Cerebellar nuclear complex (tissue), 1 donor: ENCODE results near the gene TMEM45A.
"Not testable (repeated sequence)": the region's sequence is repeated elsewhere in the genome, so short reads cannot be mapped to it uniquely, and the experiment has no call there.

Source experiments
- DNase-seq, 2 experiments: peaks; one replicate each; lab custom pipeline; 2025; lab: John Stamatoyannopoulos, UW

The TMEM45A gene, protein sequence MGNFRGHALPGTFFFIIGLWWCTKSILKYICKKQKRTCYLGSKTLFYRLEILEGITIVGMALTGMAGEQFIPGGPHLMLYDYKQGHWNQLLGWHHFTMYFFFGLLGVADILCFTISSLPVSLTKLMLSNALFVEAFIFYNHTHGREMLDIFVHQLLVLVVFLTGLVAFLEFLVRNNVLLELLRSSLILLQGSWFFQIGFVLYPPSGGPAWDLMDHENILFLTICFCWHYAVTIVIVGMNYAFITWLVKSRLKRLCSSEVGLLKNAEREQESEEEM

DNA sequence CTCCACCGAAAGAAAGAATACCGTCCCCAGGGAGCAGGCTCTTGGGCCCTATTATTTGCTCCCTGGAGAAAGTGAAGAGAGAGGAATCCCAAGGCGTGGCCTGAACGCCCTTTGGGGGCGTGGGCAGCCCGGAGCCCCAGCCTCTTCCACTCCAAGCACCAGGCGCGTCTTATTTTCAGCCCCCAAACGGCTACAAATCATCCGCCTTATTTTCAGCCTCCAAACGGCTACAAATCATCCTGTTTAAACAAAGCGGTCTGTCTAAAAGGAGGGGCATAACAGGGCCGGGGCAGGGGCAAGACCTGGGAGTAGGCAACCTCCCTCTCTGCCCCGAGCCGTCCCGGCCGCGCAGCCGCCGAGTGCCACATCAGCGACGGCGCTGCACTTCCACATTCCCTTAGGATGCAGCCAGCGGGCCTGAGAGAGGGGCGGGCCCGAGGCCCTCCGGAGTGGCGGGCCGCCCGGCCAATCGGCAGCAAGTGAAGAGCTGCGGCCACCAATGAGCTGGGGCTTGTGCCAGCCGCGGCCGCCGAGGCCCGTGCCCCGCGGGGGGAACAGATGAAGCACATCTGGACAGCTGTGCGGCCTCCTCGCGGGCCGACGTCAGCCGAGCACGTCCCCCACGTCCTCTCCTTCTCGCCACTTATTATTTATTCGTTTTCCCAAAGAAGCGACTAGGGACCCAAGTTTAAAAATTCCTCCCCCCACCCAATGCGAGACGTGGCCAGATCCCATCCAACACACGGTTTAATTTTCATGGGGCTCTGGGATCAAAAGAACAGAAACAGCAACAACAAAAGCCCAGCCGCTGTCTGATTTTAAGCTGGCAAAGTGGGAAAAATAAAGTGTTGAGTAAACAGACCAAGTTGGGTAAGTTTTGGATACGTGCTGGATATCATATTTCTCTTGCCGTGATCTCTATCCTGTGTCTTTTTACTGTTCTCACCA is at the start of gene TMEM45A:
TMEM45A (plus strand) TSS at position 561 of the 948 bp plus-strand sequence. CDS start 62,593 bp downstream, outside the sequence.
- DNase-seq, result peak in 1 of 2 experiments; percentile 37

DNA sequence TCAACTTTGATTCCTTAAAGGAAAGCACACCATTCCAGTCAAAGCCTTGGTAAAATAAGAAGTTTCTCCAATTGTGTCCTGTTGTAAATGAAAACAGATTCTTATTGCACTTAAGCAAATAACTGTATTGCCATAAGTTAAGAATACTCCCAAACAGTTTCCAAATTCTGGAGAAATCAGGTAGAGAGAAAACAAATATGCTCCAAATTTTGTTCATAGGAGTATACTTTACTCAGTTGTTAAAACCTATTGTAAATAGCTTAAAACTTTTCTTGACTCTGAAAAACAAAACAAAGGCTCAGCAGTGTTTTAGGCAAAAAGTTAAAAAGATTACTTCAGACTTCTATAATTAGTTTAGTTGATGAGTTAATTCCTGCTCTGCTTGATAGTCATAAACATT is 48.7 kb upstream of the TMEM45A start:
- no peak for DNase-seq

DNA sequence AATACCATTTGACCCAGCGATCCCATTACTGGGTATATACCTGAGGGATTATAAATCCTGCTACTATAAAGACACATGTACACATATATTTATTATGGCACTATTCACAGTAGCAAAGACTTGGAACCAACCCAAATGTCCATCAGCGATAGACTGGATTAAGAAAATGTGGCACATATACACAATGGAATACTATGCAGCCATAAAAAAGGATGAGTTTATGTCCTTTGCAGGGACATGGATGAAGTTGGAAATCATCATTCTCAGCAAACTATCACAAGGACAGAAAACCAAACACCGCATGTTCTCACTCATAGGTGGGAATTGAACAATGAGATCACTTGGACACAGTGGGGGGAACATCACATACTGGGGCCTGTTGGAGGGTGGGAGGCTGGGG is 45.4 kb upstream of the TMEM45A start:
- DNase-seq, result not testable (repeated sequence)

DNA sequence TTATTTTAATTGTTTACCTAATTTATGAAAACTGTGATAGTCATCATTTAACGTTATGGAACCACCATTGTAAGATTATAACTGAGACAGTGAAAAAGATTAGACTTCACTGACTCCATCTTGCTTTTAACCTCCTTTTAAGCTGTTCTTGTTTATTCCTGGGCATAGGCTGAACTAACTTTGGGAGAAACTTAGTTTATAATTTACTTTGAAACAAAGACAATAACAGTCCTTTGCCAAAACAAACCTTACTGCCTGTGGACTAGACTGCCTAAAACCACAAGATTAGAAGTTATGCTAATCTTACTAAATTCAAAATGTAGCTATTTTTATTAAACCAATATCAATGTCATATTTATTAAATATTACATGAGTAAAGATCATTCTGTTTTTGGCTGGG is 44.3 kb upstream of the TMEM45A start:
- no peak for DNase-seq

DNA sequence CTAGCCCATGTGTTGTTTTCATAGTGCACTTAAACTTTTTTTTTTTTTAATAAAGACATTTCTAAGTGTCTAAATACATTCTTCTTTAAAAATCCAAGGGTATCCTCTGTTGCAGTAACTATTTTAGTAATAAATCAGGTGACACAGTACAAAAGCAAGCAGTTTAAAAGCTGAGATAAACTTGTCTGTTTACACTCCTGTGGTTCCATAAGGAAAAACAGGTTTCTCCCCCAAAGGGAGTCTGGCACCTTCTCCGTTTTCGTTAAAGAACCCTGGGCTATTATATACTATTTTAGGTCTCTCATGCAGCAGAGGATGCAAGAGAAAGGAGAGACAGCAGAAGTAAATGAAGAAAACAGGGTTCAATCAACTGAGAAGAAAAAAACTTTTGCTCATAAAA is 43.2 kb upstream of the TMEM45A start:
- DNase-seq, result no peak

DNA sequence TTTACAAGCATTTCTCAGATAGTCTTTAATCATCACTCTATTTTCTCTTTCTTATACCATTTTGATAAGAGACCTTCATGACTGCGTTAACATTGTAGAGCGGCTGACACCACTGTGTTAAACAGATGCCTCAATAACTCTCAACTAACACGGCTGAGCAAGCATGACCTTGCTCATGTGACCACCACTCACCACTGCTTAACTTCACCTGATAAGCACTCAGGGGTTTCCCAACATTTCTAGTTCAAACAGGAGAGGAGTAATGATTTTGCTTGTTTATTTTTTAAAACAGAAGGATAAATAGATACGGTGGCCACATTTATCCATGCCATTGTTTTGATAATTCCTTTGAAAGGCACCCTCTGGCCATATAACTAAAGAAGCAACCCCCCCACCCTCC is 37.7 kb upstream of the TMEM45A start:
- no peak for DNase-seq

DNA sequence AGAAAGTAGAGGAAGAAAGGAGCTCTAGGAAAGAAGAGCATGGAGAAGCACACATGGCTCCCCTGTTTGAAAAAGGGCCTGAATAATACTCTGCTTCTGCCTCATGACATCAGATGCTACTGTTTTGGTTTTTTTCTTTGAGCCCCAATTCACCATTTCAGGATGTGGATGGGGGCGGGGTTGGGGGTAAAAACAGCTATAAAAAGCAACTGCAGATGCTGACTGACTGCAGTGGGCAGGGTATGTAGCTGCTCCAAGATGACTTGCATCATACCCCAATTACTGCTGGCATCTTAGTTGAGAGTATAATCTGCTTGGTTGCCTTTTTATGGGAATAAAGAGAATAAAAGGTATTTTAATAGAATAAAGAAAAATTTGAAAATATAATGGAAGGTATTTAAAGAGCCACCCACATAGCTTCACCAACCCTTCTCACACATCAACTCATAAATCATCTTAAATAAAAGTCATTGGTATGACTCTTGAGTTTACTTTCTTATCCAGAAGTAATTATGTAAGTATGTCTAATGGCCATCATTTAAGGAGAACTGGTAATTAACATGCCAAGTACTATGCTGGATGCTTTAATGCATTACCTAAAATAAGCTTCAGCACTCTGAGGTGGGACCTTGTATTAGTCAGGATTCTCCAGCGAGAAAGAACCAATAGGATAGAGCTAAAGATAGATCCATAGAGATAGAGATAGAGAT is 36.4 kb upstream of the TMEM45A start:
- no peak for DNase-seq

DNA sequence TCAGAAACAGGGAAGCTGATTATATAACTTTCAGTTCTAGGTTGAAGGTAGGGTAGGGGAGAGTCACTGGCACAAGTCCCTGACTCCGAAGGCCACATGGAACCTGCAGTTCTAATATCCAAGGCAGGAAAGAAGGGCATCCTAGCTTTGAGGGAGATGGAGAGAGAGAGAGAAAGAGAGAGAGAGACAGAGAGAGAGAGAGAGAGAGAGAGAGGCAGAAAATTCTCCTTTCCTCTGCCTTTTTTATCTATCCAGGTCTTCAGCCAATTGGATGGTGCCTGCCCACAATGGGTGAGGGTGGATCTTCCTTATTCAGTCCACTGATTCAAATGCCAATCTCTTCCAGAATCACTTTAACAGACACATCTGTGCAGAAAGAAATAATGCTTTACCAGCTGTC is 35.7 kb upstream of the TMEM45A start:
- DNase-seq, result no peak

DNA sequence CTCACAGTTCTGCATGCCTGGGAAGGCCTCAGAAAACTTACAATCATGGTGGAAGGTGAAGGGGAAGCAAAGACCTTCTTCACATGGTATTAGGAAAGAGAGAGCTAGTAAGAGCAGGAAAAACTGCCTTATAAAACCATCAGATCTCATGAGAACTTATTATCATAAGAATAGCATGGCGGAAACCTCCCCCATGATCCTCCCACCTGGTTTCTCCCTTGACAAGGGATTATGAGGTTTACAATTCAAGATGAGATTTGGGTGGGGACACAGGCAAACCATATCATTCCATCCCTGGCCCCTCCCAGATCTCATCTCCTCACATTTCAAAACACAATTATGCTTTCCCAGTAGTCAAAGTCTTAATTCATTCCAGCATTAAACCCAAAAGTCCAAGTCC is 34.6 kb upstream of the TMEM45A start:
- DNase-seq, result no peak

DNA sequence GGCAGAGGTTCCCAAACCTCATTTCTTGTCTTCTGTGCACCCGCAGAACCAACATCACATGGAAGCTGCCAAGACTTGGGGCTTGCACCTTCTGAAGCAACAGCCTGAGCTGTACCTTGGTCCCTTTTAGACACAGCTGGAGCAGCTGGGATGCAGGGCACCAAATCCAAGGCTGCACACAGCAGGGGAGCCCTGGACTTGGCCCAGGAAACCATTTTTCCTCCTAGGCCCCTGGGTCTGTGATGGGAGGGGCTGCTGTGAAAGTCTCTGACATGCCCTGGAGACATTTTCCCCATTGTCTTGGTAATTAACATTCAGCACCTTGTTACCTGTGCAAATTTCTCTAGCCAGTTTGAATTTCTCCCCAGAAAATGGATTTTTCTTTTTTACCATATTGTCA is 33.6 kb upstream of the TMEM45A start:
- DNase-seq, result no peak

DNA sequence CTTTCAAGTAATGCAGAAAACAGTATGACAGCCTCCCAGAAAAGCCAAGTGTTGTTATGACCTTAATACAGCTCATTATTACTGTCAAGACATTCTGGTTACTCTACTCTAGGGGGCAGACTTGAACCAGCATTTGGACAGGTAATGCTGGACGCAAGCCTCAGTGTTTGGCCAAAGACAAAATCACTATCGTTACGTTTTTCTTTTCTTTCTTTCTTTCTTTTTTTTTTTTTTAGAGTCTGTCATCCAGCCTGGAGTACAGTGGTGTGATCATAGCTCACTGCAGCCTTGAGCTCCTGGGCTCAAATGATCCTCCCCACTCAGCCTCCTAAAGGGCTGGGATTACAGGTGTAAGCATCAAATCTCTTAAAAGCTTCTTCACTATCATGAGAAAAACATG is 29.4 kb upstream of the TMEM45A start:
- no peak for DNase-seq

DNA sequence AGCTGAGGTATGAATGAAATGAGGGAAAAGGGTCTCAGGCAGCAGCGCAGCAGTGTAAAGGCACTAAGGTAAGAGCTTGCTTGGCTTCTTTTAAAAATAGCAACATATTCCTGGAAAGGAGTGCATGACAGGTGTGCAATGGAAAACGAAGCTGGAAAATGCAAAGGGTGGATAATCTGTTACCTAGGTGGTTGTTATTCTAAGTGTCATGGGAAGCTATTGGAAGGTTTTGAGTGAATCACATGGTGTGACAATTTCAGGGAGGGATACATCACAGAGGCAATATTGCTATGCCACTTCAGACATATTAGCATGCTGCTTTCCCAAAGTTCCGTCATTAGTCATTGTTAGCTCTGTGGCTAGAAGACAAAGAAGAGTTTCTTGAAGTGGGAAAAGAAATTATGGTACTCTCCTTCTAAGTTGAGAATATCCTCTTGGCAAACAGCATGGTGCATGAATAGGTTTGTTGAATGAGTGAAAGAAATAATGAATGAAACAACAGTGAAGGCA is 28.7 kb upstream of the TMEM45A start:
- no peak for DNase-seq

DNA sequence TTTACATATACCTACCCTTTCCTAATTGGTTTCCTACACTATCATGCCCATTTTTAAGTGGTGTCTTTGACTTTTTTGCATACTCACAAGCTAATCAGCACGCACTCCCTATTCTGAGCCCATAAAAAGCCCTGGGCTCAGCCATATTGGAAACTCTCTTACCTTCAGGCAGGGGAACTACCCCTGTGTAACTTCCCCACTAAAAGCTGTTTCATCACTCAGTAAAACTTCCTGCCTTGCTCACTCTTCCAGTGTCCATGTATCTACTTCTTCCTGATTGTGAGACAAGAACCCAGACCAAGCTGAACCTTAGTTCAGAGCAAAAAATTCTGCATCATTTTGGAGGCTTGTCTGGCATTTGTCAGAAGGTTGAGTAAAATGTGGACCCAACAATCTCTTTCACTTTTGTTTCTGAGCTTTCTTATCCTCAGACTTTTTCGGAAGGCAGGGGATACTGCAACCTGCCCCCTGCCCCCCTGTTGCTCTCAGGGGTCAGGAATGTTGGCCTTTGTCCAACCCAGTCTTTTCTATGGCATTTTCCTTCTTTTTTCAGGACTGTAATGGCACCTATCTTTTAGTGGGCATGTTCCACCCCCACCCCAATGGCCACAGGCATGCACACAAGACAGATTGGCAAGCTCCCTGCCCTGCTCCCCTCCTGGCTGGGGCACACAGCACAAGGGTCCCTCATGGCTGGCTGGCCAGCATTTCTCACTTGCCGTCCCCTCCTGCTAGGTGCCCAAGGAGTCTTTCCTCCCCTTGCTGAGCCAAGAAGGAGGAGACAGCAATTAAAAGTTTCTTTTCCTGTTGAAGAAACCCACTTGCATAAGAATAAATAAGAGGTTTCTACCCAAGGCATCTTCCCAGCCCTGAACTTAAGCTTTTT is 26.3 kb upstream of the TMEM45A start:
- no peak for DNase-seq

DNA sequence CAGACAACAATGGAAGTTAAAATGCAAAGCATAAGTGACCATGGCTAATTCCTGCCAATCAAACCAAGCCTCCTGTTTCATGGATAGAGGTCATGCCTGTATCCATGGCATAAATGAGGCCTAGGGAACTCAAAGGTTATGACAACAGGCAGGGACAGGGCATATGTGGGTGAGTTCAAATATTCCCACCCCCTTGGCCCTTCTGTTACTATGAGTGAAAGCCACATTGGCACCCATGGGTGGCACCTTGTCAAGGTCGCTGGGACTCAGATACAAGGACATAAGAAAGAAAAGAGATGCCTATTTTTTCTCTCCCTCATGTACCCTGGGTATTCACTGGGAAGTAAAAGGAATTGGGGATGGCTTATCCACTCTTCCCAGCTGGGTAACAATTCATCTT is 25.3 kb upstream of the TMEM45A start:
- no peak for DNase-seq

DNA sequence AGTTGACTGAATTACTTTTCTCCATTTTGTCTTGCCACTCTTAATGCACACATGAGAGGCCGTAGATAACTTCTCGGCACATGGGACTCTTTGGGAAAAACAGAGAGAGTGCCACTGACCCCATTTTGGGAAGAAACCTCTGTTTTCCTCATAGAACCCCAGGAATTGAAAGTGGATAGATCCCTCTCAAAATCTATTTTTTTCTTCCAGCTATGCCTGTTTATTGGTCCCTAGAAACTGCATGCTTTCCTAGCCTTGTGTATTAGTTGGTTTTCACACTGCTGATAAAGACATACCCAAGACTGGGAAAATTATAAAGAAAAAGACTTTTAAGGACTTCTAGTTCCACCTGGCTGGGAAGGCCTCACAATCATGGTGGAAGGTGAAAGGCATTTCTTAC is 23.7 kb upstream of the TMEM45A start:
- no peak for DNase-seq

DNA sequence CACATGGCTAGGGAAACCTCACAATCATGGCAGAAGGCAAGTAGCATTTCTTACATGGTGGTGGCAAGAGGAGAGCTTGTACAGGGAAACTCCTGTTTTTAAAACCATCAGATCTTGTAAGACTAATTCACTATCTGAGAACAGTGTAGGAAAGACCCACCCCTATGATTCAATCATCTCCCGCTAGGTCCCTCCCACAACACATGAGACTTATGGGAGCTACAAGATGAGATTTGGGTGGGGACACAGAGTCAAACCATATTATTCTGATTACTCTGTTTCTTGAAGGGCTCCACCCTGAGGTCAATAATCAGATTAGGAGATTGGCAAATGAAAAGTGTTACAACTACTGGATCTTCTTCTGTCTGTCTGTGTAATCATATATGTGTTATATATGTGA is 21.5 kb upstream of the TMEM45A start:
- DNase-seq, result no peak

DNA sequence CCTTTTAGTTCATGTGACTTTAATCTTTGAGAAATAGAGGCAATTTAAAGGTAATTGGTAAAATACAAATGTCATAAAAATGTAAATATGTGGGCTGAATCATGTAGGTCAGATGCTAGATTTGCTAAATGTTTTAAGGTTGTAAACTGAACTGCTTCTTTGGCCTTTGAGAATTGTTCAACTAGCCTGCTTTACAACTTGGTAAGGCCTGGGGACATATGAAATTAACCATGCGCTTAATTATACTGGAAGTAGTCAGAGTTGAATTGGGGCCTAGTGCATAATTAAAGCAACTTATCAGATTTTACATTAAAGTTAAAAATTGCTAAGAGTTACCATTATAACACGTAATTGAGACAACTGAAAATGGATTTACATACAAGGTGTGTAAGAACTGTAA is 21.0 kb upstream of the TMEM45A start:
- no peak for DNase-seq

DNA sequence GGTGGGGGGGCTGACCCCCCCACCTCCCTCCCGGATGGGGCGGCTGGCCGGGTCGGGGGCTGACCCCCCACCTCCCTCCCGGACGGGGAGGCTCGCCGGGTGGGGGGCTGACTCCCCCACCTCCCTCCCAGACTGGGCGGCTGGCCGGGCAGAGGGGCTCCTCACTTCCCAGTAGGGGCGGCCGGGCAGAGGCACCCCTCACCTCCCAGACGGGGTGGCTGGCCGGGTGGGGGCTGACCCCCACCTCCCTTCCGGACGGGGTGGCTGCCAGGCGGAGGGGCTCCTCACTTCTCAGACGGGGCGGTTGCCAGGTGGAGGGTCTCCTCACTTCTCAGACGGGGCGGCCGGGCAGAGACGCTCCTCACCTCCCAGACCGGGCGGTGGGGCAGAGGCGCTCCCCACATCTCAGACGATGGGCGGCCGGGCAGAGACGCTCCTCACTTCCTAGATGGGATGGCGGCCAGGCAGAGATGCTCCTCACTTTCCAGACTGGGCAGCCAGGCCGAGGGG is 14.5 kb upstream of the TMEM45A start:
- not testable (repeated sequence) for DNase-seq

DNA sequence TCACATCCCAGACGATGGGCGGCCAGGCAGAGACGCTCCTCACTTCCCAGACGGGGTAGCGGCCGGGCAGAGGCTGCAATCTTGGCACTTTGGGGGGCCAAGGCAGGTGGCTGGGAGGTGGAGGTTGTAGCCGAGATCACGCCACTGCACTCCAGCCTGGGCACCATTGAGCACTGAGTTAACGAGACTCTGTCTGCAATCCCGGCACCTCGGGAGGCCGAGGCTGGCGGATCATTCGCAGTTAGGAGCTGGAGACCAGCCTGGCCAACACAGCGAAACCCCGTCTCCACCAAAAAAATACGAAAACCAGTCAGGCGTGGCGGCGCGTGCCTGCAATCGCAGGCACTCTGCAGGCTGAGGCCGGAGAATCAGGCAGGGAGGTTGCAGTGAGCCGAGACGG is 13.9 kb upstream of the TMEM45A start:
- not testable (repeated sequence) for DNase-seq

DNA sequence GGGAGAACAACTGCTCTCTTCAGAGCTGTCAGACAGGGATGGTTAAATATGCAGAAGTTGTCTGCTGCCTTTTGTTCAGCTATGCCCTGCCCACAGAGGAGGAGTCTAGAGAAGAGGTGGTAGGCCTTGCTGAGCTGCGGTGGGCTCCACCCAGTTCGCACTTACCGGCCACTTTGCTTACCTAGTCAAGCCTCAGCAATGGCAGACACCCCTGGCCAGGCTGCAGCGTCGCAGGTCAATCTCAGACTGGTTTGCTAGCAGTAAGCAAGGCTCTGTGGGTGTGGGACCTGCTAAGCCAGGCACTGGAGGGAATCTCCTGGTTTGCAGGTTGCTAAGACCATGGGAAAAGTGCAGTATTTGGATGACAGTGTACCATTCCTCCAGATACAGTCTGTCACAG is 12.3 kb upstream of the TMEM45A start:
- no peak for DNase-seq

DNA sequence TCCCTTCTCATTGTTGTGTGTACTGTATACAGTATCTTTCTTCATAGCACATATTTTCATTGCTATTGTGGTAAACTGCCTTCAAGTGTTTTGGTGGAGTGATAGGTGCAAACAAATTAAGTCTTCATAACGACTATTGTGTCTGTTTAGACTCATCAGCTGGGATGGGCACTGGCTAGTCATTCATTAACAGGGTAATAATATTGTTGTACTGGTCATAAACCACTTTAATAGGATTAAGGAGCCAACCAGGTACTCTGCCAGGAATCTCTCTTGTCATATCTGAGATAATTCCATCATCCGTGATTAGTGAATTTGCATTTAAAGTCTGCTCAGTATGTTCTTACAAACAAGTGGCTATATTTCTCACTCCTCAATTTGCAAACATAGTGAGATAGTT is 10.2 kb upstream of the TMEM45A start:
- DNase-seq, result no peak
